GM06990 (cell line): ENCODE measurements around the gene DRAXIN.

ENCODE experiments used
- DNase-seq: peaks from one replicate; pipeline ENCODE4 v3.0.0-alpha.2; 2011; ENCODE audit not compliant: insufficient read length; ENCODE audit errors: extremely low read depth
- H3K27me3 ChIP-seq: replicated peaks from 2 replicates; pipeline ENCODE4 v1.6.0; 2011; ENCODE audit warnings: low read length; ENCODE audit not compliant: control insufficient read depth, insufficient read depth
- H3K36me3 ChIP-seq: 2 replicates; pipeline ENCODE4 v1.5.1; 2011; ENCODE audit warnings: low read length; ENCODE audit not compliant: control insufficient read depth, insufficient read depth
- H3K4me3 ChIP-seq: replicated peaks from 2 replicates; pipeline ENCODE4 v1.5.1; 2011; ENCODE audit warnings: low read depth, mild to moderate bottlenecking, control low read depth, low read length
- TF ChIP-seq, protein P1 (sequence below): IDR thresholded peaks from 2 replicates; pipeline ENCODE4 v1.5.1; 2011; ENCODE audit warnings: low read length, control low read depth, mild to moderate bottlenecking, inconsistent platforms; ENCODE audit not compliant: insufficient read depth, poor library complexity, severe bottlenecking

The DRAXIN gene

DNA sequence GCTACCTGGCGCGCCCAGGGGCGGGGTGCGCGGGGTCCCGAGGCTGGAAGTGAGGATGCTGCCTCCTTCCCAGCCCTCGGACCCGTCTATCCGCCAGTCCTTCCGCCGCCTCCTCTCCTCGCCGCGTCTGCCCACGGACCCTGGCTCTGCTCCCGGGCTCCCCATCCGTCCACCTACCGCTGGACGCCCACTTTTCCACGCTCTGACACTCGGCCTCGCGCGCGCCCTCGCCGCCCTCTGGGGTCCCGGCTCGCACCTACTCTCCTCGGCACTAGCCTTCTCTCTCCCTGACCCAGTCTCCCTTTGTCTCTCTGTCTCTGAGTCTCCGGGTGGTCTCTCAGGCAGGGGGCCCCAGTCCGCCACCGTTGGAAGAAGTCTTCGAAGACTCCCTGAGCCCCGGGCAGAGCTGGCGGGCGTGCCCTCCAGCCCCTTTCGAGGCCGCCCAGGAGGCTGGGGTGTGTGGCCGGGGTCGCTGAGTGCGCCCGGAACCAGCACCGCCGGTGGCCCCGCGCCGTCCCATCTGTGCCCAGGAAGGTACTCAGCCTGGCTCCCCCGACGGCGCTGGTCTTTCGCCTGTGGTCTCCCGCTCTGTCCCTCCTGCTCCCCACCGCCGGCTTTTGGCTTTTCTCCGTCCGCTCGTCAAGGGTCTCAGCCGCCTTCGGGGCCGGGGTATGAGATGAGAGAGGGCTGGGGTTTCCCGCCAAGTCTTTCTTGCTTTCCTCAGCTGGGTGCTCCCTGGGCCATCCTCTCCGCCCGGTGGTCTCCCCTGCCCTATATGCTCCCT lies 610 bp downstream of the DRAXIN start:
- Histone ChIP-seq H3K4me3 (no peak overlapping the region), H3K36me3 (no peaks in the 10 kb centered on the region), H3K27me3 (peaks cover 4% of the 10 kb centered on the region)
- DNase-seq: no peak
- TF ChIP-seq, protein P1, sequence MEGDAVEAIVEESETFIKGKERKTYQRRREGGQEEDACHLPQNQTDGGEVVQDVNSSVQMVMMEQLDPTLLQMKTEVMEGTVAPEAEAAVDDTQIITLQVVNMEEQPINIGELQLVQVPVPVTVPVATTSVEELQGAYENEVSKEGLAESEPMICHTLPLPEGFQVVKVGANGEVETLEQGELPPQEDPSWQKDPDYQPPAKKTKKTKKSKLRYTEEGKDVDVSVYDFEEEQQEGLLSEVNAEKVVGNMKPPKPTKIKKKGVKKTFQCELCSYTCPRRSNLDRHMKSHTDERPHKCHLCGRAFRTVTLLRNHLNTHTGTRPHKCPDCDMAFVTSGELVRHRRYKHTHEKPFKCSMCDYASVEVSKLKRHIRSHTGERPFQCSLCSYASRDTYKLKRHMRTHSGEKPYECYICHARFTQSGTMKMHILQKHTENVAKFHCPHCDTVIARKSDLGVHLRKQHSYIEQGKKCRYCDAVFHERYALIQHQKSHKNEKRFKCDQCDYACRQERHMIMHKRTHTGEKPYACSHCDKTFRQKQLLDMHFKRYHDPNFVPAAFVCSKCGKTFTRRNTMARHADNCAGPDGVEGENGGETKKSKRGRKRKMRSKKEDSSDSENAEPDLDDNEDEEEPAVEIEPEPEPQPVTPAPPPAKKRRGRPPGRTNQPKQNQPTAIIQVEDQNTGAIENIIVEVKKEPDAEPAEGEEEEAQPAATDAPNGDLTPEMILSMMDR: no peak

DNA sequence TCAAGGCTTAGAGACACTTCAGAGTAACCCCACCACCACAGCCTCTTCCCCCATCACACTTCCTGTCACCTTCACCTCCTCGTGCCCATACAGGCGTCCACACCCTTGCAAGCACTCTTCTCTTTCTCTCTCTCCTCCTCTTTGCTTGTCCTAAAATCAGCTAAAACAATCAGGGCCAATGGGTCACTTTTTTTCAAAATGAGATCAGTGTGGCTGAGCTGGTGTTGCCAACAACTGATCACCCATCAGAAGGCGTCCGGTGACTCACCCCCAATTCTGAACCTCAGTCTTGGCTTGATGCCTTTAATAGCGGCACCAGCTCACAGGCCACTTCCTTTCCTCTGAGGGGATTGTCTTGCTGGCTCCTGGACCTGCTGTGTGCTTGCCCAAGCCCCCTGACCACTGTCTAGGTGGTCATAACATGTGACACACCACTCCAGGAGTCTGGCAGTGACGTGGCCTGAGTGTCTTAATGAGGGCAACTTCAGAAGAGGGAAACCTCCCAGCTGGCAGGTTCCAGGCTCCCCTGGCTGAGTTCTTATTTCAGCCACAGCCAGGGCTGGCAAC lies 1.6 kb downstream of the DRAXIN start:
- Histone ChIP-seq H3K27me3 (peaks cover 4% of the 10 kb centered on the region), H3K4me3 (no peak overlapping the region), H3K36me3 (no peaks in the 10 kb centered on the region)
- DNase-seq: no peak
- TF ChIP-seq, protein P1: no peak

DNA sequence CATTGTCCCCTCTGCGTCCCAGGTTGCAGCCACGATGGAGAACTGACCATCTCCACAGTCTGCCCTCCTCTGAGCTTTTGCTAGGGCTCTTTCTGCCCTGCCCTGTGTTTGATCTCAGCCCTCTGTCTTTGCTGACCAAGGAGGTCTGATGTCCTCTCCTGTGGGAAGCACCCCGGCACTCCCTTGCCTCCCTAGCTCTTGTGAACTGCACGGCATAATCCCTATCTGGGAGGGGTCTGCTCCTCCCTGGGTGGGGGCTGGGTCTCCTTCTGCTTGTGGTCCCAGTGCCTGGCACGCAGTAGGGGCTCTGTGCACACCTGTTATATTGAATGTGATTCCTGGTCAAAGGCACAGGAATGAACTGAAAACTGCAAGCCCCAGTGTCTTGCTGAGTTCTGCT lies 2.4 kb downstream of the DRAXIN start:
- Histone ChIP-seq H3K36me3 (no peaks in the 10 kb centered on the region), H3K4me3 (no peak overlapping the region), H3K27me3 (peaks cover 4% of the 10 kb centered on the region)
- no peak for DNase-seq
- TF ChIP-seq, protein P1: no peak

DNA sequence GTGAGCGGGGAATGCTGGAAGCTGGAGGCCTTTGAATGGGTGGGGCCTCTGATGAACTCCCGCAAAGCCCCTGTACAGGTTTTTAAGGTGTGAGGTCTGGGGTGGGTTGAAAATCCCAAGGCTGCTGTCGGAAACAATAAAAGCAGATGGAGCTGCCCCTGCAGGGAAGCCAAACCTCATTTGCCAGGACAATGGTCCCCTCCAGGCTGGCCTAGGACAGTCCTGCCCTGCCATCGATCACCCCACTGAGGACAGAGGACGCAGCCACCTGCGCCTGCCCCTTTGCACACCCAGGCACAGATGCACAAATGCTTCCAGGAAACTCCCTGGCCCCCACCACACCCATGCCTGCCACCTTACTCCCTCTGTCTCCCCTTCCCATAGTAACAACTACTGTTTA lies 4.4 kb downstream of the DRAXIN start:
- Histone ChIP-seq H3K27me3 (peaks cover 4% of the 10 kb centered on the region), H3K4me3 (no peak overlapping the region)

DNA sequence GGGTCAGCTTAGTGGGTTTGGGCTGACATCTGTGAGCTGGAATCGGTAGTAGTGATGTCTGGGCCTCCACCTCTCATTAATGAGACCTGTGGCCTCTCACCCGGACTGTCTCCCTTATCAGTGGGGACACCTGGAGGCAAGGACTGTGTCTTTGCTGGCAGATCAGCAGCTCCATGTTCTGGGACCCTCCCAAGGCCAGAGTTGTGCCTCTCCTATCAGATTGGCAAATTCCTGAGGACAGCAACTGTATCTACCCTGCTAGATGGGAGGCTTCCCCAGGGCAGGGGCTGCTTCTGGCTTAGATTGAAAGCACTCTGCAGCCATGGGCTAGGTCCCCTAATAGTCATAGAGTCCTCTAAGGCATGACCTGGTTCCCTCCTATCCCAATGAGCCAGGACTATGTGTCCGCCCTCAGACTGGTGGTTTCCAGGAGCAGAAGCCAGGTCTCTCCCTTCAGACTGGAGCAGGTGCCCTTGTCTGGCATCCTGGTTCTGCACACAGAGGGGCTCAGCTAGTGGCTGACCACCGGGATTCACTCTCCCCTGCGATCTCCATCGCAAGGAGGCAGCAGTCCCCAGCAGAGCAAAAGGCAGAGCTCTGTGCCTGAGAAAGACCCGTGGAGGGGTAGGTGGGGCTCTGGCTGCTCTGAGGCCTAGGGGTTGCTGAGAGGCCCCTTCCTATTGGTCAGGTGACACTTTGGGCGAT lies 5.8 kb downstream of the DRAXIN start:
- TF ChIP-seq, protein P1: no peak
- Histone ChIP-seq H3K4me3 (no peak overlapping the region), H3K27me3 (peaks cover 4% of the 10 kb centered on the region), H3K36me3 (no peaks in the 10 kb centered on the region)
- DNase-seq: no peak

More for the DNA sequence above, 4.4 kb downstream of the DRAXIN start:
- no peak for DNase-seq
- TF ChIP-seq, protein P1: no peak
- H3K36me3 ChIP-seq: no peaks in the 10 kb centered on the region
